Rectal smooth muscle tissue (tissue), 1 donor: ENCODE results near the gene SERPINA3.

Experiments
- H3K27ac ChIP-seq: one replicate; pipeline ENCODE4 v1.7.0; 2013; ENCODE audit warnings: low read depth, low read length, inconsistent platforms
- H3K27me3 ChIP-seq: one replicate; pipeline ENCODE4 v1.7.0; 2013; ENCODE audit warnings: low read length; ENCODE audit not compliant: control insufficient read depth, insufficient read depth
- H3K36me3 ChIP-seq: one replicate; pipeline ENCODE4 v1.7.0; 2013; ENCODE audit warnings: low read length; ENCODE audit not compliant: control insufficient read depth, insufficient read depth
- H3K4me1 ChIP-seq: one replicate; pipeline ENCODE4 v1.7.0; 2013; ENCODE audit warnings: low read length; ENCODE audit not compliant: control insufficient read depth, insufficient read depth
- H3K4me3 ChIP-seq: one replicate; pipeline ENCODE4 v1.7.0; 2013; ENCODE audit warnings: low read length
- H3K9ac ChIP-seq: one replicate; pipeline ENCODE4 v1.7.0; 2013; ENCODE audit warnings: low read length

Gene SERPINA3

GRCh38 chr14:94592457-94592856 is 19.7 kb upstream of the SERPINA3 start:
- H3K27ac ChIP-seq: no peak overlapping the region
- H3K9ac ChIP-seq: no peak overlapping the region
- no peaks in the 10 kb centered on the region for H3K27me3 ChIP-seq
- H3K36me3 ChIP-seq: no peaks in the 10 kb centered on the region
- H3K4me3 ChIP-seq: no peak overlapping the region
- H3K4me1 ChIP-seq: no peaks in the 10 kb centered on the region

- H3K9ac ChIP-seq: no peak overlapping the region
- H3K4me3 ChIP-seq: no peak overlapping the region
- no peaks in the 10 kb centered on the region for H3K4me1 ChIP-seq
- H3K27ac ChIP-seq: no peak overlapping the region
- no peaks in the 10 kb centered on the region for H3K27me3 ChIP-seq
- no peaks in the 10 kb centered on the region for H3K36me3 ChIP-seq
These were observed 18.8 kb upstream of the SERPINA3 start for GRCh38 chr14:94593376-94593748.

- Histone ChIP-seq H3K27me3 (no peaks in the 10 kb centered on the region), H3K27ac (no peak overlapping the region), H3K9ac (no peak overlapping the region), H3K4me1 (peaks cover 3% of the 10 kb centered on the region), H3K36me3 (no peaks in the 10 kb centered on the region), H3K4me3 (no peak overlapping the region)
These were observed 18.3 kb upstream of the SERPINA3 start for GRCh38 chr14:94593749-94594431.

GRCh38 chr14:94594441-94594840 is 17.8 kb upstream of the SERPINA3 start:
- Histone ChIP-seq H3K4me1 (peaks cover 3% of the 10 kb centered on the region), H3K27ac (no peak overlapping the region), H3K9ac (no peak overlapping the region)

GRCh38 chr14:94595912-94596311 is 16.3 kb upstream of the SERPINA3 start:
- peaks cover 3% of the 10 kb centered on the region for H3K4me1 ChIP-seq
- H3K4me3 ChIP-seq: no peak overlapping the region
- no peaks in the 10 kb centered on the region for H3K36me3 ChIP-seq
- no peaks in the 10 kb centered on the region for H3K27me3 ChIP-seq
- no peak overlapping the region for H3K27ac ChIP-seq
- no peak overlapping the region for H3K9ac ChIP-seq

More at GRCh38 chr14:94594441-94594840, 17.8 kb upstream of the SERPINA3 start:
- Histone ChIP-seq H3K4me3 (no peak overlapping the region), H3K36me3 (no peaks in the 10 kb centered on the region), H3K27me3 (no peaks in the 10 kb centered on the region)

- no peak overlapping the region for H3K4me3 ChIP-seq
- H3K4me1 ChIP-seq: peaks cover 3% of the 10 kb centered on the region
- no peak overlapping the region for H3K27ac ChIP-seq
- no peaks in the 10 kb centered on the region for H3K36me3 ChIP-seq
- H3K27me3 ChIP-seq: no peaks in the 10 kb centered on the region
- no peak overlapping the region for H3K9ac ChIP-seq
These were observed 15.8 kb upstream of the SERPINA3 start for GRCh38 chr14:94596361-94596760.

- no peak overlapping the region for H3K27ac ChIP-seq
- H3K4me1 ChIP-seq: peaks cover 10% of the 10 kb centered on the region
- H3K36me3 ChIP-seq: no peaks in the 10 kb centered on the region
- no peak overlapping the region for H3K4me3 ChIP-seq
- H3K9ac ChIP-seq: no peak overlapping the region
- no peaks in the 10 kb centered on the region for H3K27me3 ChIP-seq
These were observed 14.4 kb upstream of the SERPINA3 start for GRCh38 chr14:94597788-94598187.

GRCh38 chr14:94598506-94598815 is 13.7 kb upstream of the SERPINA3 start:
- no peaks in the 10 kb centered on the region for H3K36me3 ChIP-seq
- H3K27me3 ChIP-seq: no peaks in the 10 kb centered on the region
- H3K4me3 ChIP-seq: no peak overlapping the region
- H3K27ac ChIP-seq: no peak overlapping the region
- no peak overlapping the region for H3K9ac ChIP-seq
- H3K4me1 ChIP-seq: peaks cover 10% of the 10 kb centered on the region

- Histone ChIP-seq H3K36me3 (no peaks in the 10 kb centered on the region), H3K4me1 (peaks cover 10% of the 10 kb centered on the region), H3K4me3 (no peak overlapping the region), H3K27ac (no peak overlapping the region), H3K9ac (no peak overlapping the region), H3K27me3 (no peaks in the 10 kb centered on the region)
These were observed 13.2 kb upstream of the SERPINA3 start for GRCh38 chr14:94598816-94599655.

GRCh38 chr14:94599656-94600004 is 12.6 kb upstream of the SERPINA3 start:
- Histone ChIP-seq H3K27ac (no peak overlapping the region), H3K4me1 (peaks cover 10% of the 10 kb centered on the region), H3K36me3 (no peaks in the 10 kb centered on the region), H3K27me3 (no peaks in the 10 kb centered on the region), H3K4me3 (no peak overlapping the region), H3K9ac (no peak overlapping the region)

GRCh38 chr14:94600148-94600545 is 12.0 kb upstream of the SERPINA3 start:
- no peaks in the 10 kb centered on the region for H3K36me3 ChIP-seq
- peaks cover 10% of the 10 kb centered on the region for H3K4me1 ChIP-seq
- H3K27me3 ChIP-seq: no peaks in the 10 kb centered on the region
- H3K4me3 ChIP-seq: no peak overlapping the region
- H3K27ac ChIP-seq: no peak overlapping the region
- H3K9ac ChIP-seq: no peak overlapping the region

- H3K27ac ChIP-seq: no peak overlapping the region
- no peak overlapping the region for H3K9ac ChIP-seq
- peaks cover 10% of the 10 kb centered on the region for H3K4me1 ChIP-seq
- H3K36me3 ChIP-seq: no peaks in the 10 kb centered on the region
- H3K27me3 ChIP-seq: peaks cover under 1% of the 10 kb centered on the region
- no peak overlapping the region for H3K4me3 ChIP-seq
These were observed 10.3 kb upstream of the SERPINA3 start for GRCh38 chr14:94601884-94602391.

GRCh38 chr14:94602722-94603121 is 9.5 kb upstream of the SERPINA3 start:
- no peak overlapping the region for H3K4me3 ChIP-seq
- peaks cover 10% of the 10 kb centered on the region for H3K4me1 ChIP-seq
- H3K36me3 ChIP-seq: no peaks in the 10 kb centered on the region
- no peak overlapping the region for H3K9ac ChIP-seq
- H3K27ac ChIP-seq: no peak overlapping the region
- peaks cover 1% of the 10 kb centered on the region for H3K27me3 ChIP-seq
